GM12878 (cell line): ENCODE data around the gene SEMA4D. TPM values are rescaled to one million over a fixed set of nuclear protein-coding genes. Genes with fewer than 3 reads are reported as not detected.

Experiments
- ATAC-seq: fragments of 200-7000 bp; cut with Tn5 transposase; 3 replicates; pipeline ENCODE4 v1.9.1; 2020; ENCODE audit warnings: mild to moderate bottlenecking, moderate library complexity
- BruUV-seq: library from RNA; stranded (reverse); fragments of 400-500 nt; replicated peaks from 2 replicates; lab custom pipeline; 2021; lab: Mats Ljungman, UMichigan
- CTCF ChIA-PET: fragments of 300-600 bp; sonication (Branson Sonifier 250); formaldehyde crosslinking; extraction: SDS; loops from one replicate; lab custom pipeline; 2021; ENCODE audit warnings: inconsistent platforms; lab: Yijun Ruan, JAX
- POLR2A ChIA-PET: fragments of 350-600 bp; formaldehyde crosslinking; extraction: SDS; loops from one replicate; lab custom pipeline; 2021; ENCODE audit warnings: inconsistent platforms; lab: Charles Lee
- RAD21 ChIA-PET: fragments of 300-600 bp; sonication (Branson Sonifier 250); formaldehyde crosslinking; loops from one replicate; lab custom pipeline; 2023; ENCODE audit warnings: antibody characterized with exemption; ENCODE audit not compliant: unreplicated experiment; lab: Charles Lee
- SMC1A ChIA-PET: fragments of 300-600 bp; sonication (Branson Sonifier 250); formaldehyde crosslinking; loops from one replicate; lab custom pipeline; 2023; ENCODE audit not compliant: unreplicated experiment, uncharacterized antibody; lab: Charles Lee
- DNase-seq: peaks from one replicate; pipeline ENCODE4 v3.0.0-alpha.2; 2011; ENCODE audit warnings: low read depth, low spot score
- FAIRE-seq: peaks from 3 replicates; lab custom pipeline; 2011; peaks lifted over from hg19 to GRCh38; lab: Jason Lieb, UNC
- H2AFZ ChIP-seq: 2 replicates; pipeline ENCODE4 v1.6.0; 2011; ENCODE audit warnings: low read depth, low read length, control low read depth; ENCODE audit not compliant: control insufficient read depth
- H3K27ac ChIP-seq: 2 replicates; pipeline ENCODE4 v1.5.1; 2011; ENCODE audit warnings: control low read depth; ENCODE audit not compliant: control insufficient read depth, insufficient read depth
- H3K27me3 ChIP-seq, 2 experiments: replicated peaks in 1 of 2; 2 replicates each; pipeline versions ENCODE4 v1.6.0 to v1.6.1; 2011; ENCODE audit warnings: low read length in 1 of 2; ENCODE audit not compliant: control insufficient read depth in 2 of 2, insufficient read depth in 2 of 2
- H3K36me3 ChIP-seq, 2 experiments: 2 replicates each; pipeline ENCODE4 v1.5.1; 2011; ENCODE audit warnings: low read length in 1 of 2; ENCODE audit not compliant: control insufficient read depth in 2 of 2, insufficient read depth in 2 of 2
- H3K4me1 ChIP-seq: 2 replicates; pipeline ENCODE4 v1.6.1; 2011; ENCODE audit warnings: mild to moderate bottlenecking, low read length, moderate library complexity, mixed read lengths; ENCODE audit not compliant: control insufficient read depth, insufficient read depth
- H3K4me2 ChIP-seq: 2 replicates; pipeline ENCODE4 v1.6.0; 2011; ENCODE audit warnings: control low read depth; ENCODE audit not compliant: control insufficient read depth, insufficient read depth
- H3K4me3 ChIP-seq: fragments of 200-600 bp; sonication (generic); 2 replicates; pipeline ENCODE4 v1.5.1; 2016
- H3K79me2 ChIP-seq: 2 replicates; pipeline ENCODE4 v1.6.0; 2011; ENCODE audit warnings: low read length; ENCODE audit not compliant: control insufficient read depth, insufficient read depth
- H3K9ac ChIP-seq: 2 replicates; pipeline ENCODE4 v1.8.0; 2011; ENCODE audit warnings: low read length, control low read depth, mixed read lengths; ENCODE audit not compliant: control insufficient read depth, insufficient read depth
- H3K9me3 ChIP-seq: replicated peaks from 3 replicates; pipeline ENCODE4 v1.5.1; 2011; ENCODE audit warnings: mild to moderate bottlenecking, low read length; ENCODE audit not compliant: control insufficient read depth, insufficient read depth
- H4K20me1 ChIP-seq: 2 replicates; pipeline ENCODE4 v1.6.0; 2011; ENCODE audit not compliant: control insufficient read depth, insufficient read depth
- ASH2L ChIP-seq: fragments of 300-600, 200-600 bp; sonication (generic); IDR thresholded peaks from 2 replicates; pipeline ENCODE4 v1.6.1; 2017; ENCODE audit warnings: low read depth, mild to moderate bottlenecking, borderline replicate concordance
- CHD1 ChIP-seq: IDR thresholded peaks from 2 replicates; pipeline ENCODE4 v1.6.1; 2012; ENCODE audit warnings: low read depth, low read length, improper control_type of control experiment
- IKZF2 ChIP-seq, 2 experiments: fragments of 450-650 bp; IDR thresholded peaks; 2 replicates each; pipeline ENCODE4 v1.6.1; 2017; ENCODE audit warnings: mild to moderate bottlenecking in 2 of 2, moderate library complexity in 2 of 2
- KDM1A ChIP-seq: fragments of 200-600 bp; sonication (generic); IDR thresholded peaks from 2 replicates; pipeline ENCODE4 v1.6.1; 2016; ENCODE audit warnings: borderline replicate concordance
- MEF2B ChIP-seq: fragments of 450-650 bp; IDR thresholded peaks from 2 replicates; pipeline ENCODE4 v1.6.1; 2018; ENCODE audit warnings: mild to moderate bottlenecking, moderate library complexity; ENCODE audit not compliant: partially characterized antibody, poor library complexity, severe bottlenecking
- MYB ChIP-seq: fragments of 150-350 bp; IDR thresholded peaks from 2 replicates; pipeline ENCODE4 v1.6.1; 2014; ENCODE audit warnings: mild to moderate bottlenecking, low read depth, low read length, borderline replicate concordance
- RAD21 ChIP-seq: IDR thresholded peaks from 2 replicates; pipeline ENCODE4 v1.6.1; 2011; ENCODE audit warnings: mild to moderate bottlenecking, low read depth, low read length, moderate library complexity; ENCODE audit not compliant: insufficient read depth
- RAD51 ChIP-seq: fragments of 450-650 bp; IDR thresholded peaks from 2 replicates; pipeline ENCODE4 v1.6.1; 2016; ENCODE audit warnings: moderate library complexity, mild to moderate bottlenecking, inconsistent platforms
- RB1 ChIP-seq: fragments of 450-650 bp; formaldehyde crosslinking; IDR thresholded peaks from 2 replicates; pipeline ENCODE4 v1.6.1; 2017; ENCODE audit warnings: mild to moderate bottlenecking, borderline replicate concordance
- SREBF1 ChIP-seq: IDR thresholded peaks from 2 replicates; pipeline ENCODE4 v1.6.1; 2012; ENCODE audit warnings: mild to moderate bottlenecking, low read length
- SUPT20H ChIP-seq: IDR thresholded peaks from 2 replicates; pipeline ENCODE4 v1.6.1; 2011; ENCODE audit warnings: low read depth, mild to moderate bottlenecking, low read length, moderate library complexity, borderline replicate concordance; ENCODE audit not compliant: control insufficient read depth
- SUZ12 ChIP-seq: fragments of 200-600 bp; sonication (generic); IDR thresholded peaks from one replicate; pipeline ENCODE4 v1.6.1; 2018; ENCODE audit warnings: antibody characterized with exemption, mild to moderate bottlenecking; ENCODE audit not compliant: unreplicated experiment
- ZNF24 ChIP-seq: fragments of 450-650 bp; IDR thresholded peaks from 2 replicates; pipeline ENCODE4 v1.6.1; 2017; ENCODE audit warnings: antibody characterized with exemption, mild to moderate bottlenecking
- ZNF384 ChIP-seq: IDR thresholded peaks from 2 replicates; pipeline ENCODE4 v1.6.1; 2012; ENCODE audit warnings: low read depth, mild to moderate bottlenecking, low read length, improper control_type of control experiment, borderline replicate concordance
- ZZZ3 ChIP-seq: IDR thresholded peaks from 2 replicates; pipeline ENCODE4 v1.6.1; 2011; ENCODE audit warnings: low read depth; ENCODE audit not compliant: control insufficient read depth, insufficient read length
- WGBS: methylation state at CpG from one replicate; pipeline ENCODE4 v1.1.6; 2016; ENCODE audit warnings: low lambda C conversion rate; ENCODE audit not compliant: insufficient replicate concordance, insufficient coverage; ENCODE audit errors: missing lambda C conversion rate; 5-methylcytosine and 5-hydroxymethylcytosine counted together
- in situ Hi-C: fragments of 300-500 bp; cut with MboI; formaldehyde crosslinking; loops from 9 replicates; pipeline ENCODE4 v1.14.3; 2018; ENCODE audit warnings: mixed read lengths
- intact Hi-C: fragments of 100-400 bp; cut with micrococcal nuclease; formaldehyde crosslinking; loops from one replicate; pipeline ENCODE4 v1.14.2; 2022; ENCODE audit not compliant: unreplicated experiment
- polyA plus RNA-seq, 11 experiments: library from polyadenylated mRNA; depleted of rRNA in 4 of 11; unstranded in 6 of 11; stranded (reverse) in 5 of 11; fragments of >200 nt; fragmentation: Nextera tagmentation in 4 of 11; fragmentation: Illumina TruSeq in 1 of 11; extraction: Ambion mirVana in 4 of 11; extraction: Trizol in 1 of 11; gene quantifications; 1 replicate in 1 of 11; 2 replicates in 10 of 11; pipeline versions ENCODE4 v1.2.1 to v1.2.3, GENCODE V29; 2011 to 2016; ENCODE audit warnings: inconsistent platforms in 2 of 11, missing spikeins in 2 of 11, low read depth in 1 of 11
- total RNA-seq, 4 experiments: library from RNA; depleted of rRNA in 3 of 4; stranded (reverse); fragments of >200 nt in 3 of 4; fragmentation: Illumina TruSeq in 1 of 4; extraction: Trizol in 1 of 4; gene quantifications; 2 replicates each; pipeline versions ENCODE4 v1.2.1 to v1.2.3, GENCODE V29; 2013 to 2021
- TF ChIP-seq, protein P1 (sequence below): fragments of 450-650 bp; IDR thresholded peaks from 2 replicates; pipeline ENCODE4 v1.6.1; 2016; ENCODE audit warnings: mild to moderate bottlenecking
- TF ChIP-seq, protein P2 (sequence below): IDR thresholded peaks from 2 replicates; pipeline ENCODE4 v1.6.1; 2012; ENCODE audit warnings: low read depth, low read length, improper control_type of control experiment
- TF ChIP-seq, protein P3 (sequence below): IDR thresholded peaks from 2 replicates; pipeline ENCODE4 v1.6.1; 2011; ENCODE audit warnings: borderline replicate concordance, low read depth, mild to moderate bottlenecking, moderate library complexity, low read length; ENCODE audit not compliant: insufficient read depth, poor library complexity, severe bottlenecking

Gene SEMA4D
- total and polyA plus RNA-seq, 10 of the 15 experiments (the other 5 are each of a cell fraction or from before 2014, with no cell fraction given), result 15.1 to 136 (median 39.6) TPM

DNA sequence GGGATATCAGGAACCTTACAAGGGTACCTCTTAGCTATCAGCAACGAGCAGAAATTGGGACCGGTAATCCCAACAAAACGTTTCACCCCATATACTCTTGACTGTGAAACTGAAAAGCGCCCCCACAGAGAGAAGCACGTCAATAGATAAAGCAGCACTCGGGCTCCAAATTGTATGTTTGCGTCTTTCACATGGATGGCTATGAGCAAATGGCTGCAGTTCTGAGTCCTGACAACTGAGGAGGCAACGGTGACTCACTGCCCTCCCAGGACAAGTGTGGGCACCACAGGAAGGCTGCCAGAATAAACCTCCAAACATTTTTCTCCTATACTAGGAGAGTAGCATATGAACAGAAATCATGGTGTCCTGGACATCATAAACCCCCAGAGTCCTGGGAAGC lies 36.6 kb downstream of the SEMA4D start:
- intact Hi-C loops, result loop anchor here (5.0 kb wide), 1 partner anchor 36 kb away; the partner anchor contains the start of gene SEMA4D
- H3K27me3 ChIP-seq, result no peaks in the 10 kb centered on the region
- FAIRE-seq, result no peak
- H3K79me2 ChIP-seq, result peaks cover 89% of the 10 kb centered on the region
- H3K36me3 ChIP-seq, result peaks cover 11 to 13% of the 10 kb centered on the region in 2 experiments; a peak in 3 of 4 replicates
- no peaks in the 10 kb centered on the region for H3K9me3 ChIP-seq
- BruUV-seq, result no TSS peak
- no peak overlapping the region for H3K9ac ChIP-seq
- no peak for DNase-seq
- no peak overlapping the region for H3K27ac ChIP-seq
- ChIA-PET SMC1A (interaction anchor here (2.0 kb wide), 1 partner anchor 88 kb away, joined by 13 read pairs; no protein-coding TSS in a partner anchor), CTCF (no interaction called here)
- 0 out of 2 replicates have a peak, but pooled peaks cover 2% of the 10 kb centered on the region for H4K20me1 ChIP-seq
- peaks cover 58% of the 10 kb centered on the region for H3K4me1 ChIP-seq
- no peak for ATAC-seq
- no peak overlapping the region for H3K4me2 ChIP-seq
- TF ChIP-seq ZNF24 (no peak), ASH2L (no peak), SUPT20H (no peak), CHD1 (no peak), SREBF1 (no peak), ZZZ3 (no peak), KDM1A (no peak), SUZ12 (no peak), MEF2B (no peak), RAD51 (no peak), RAD21 (no peak), MYB (no peak), IKZF2 (IDR thresholded peaks at IDR 0.05) (no peak), ZNF384 (no peak), RB1 (no peak)
- TF ChIP-seq, protein P1, sequence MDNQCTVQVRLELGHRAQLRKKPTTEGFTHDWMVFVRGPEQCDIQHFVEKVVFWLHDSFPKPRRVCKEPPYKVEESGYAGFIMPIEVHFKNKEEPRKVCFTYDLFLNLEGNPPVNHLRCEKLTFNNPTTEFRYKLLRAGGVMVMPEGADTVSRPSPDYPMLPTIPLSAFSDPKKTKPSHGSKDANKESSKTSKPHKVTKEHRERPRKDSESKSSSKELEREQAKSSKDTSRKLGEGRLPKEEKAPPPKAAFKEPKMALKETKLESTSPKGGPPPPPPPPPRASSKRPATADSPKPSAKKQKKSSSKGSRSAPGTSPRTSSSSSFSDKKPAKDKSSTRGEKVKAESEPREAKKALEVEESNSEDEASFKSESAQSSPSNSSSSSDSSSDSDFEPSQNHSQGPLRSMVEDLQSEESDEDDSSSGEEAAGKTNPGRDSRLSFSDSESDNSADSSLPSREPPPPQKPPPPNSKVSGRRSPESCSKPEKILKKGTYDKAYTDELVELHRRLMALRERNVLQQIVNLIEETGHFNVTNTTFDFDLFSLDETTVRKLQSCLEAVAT, result no peak
- TF ChIP-seq, protein P2, sequence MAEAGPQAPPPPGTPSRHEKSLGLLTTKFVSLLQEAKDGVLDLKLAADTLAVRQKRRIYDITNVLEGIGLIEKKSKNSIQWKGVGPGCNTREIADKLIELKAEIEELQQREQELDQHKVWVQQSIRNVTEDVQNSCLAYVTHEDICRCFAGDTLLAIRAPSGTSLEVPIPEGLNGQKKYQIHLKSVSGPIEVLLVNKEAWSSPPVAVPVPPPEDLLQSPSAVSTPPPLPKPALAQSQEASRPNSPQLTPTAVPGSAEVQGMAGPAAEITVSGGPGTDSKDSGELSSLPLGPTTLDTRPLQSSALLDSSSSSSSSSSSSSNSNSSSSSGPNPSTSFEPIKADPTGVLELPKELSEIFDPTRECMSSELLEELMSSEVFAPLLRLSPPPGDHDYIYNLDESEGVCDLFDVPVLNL, result no peak
- TF ChIP-seq, protein P3, sequence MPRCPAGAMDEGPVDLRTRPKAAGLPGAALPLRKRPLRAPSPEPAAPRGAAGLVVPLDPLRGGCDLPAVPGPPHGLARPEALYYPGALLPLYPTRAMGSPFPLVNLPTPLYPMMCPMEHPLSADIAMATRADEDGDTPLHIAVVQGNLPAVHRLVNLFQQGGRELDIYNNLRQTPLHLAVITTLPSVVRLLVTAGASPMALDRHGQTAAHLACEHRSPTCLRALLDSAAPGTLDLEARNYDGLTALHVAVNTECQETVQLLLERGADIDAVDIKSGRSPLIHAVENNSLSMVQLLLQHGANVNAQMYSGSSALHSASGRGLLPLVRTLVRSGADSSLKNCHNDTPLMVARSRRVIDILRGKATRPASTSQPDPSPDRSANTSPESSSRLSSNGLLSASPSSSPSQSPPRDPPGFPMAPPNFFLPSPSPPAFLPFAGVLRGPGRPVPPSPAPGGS, result no peak
- TF ChIP-seq, all 136 proteins: peak for 0
- Histone ChIP-seq H2AFZ (no peak overlapping the region), H3K4me3 (no peak overlapping the region)
- POLR2A ChIA-PET, result interaction anchor here (0.6 kb wide), 1 partner anchor 29 kb away, joined by 3 read pairs; no protein-coding TSS in a partner anchor
- in situ Hi-C loops, result no loop called here
- RAD21 ChIA-PET, result interaction anchor here (0.7 to 4.8 kb wide), 2 partner anchors 85 to 87 kb away, joined by 3 to 32 read pairs; no protein-coding TSS in a partner anchor
- 72% methylated on average over 8 of the region's 8 CpGs for WGBS
